GM12878 (cell line): ENCODE data around the gene NRTN. TPM values are rescaled to one million over a fixed set of nuclear protein-coding genes. Genes with fewer than 3 reads are reported as not detected.
"Not testable (repeated sequence)": the region's sequence is repeated elsewhere in the genome, so short reads cannot be mapped to it uniquely, and the experiment has no call there.

Experiments used
- ATAC-seq: fragments of 200-7000 bp; cut with Tn5 transposase; 3 replicates; pipeline ENCODE4 v1.9.1; 2020; ENCODE audit warnings: mild to moderate bottlenecking, moderate library complexity
- BruUV-seq: library from RNA; stranded (reverse); fragments of 400-500 nt; replicated peaks from 2 replicates; lab custom pipeline; 2021; lab: Mats Ljungman, UMichigan
- CTCF ChIA-PET: fragments of 300-600 bp; sonication (Branson Sonifier 250); formaldehyde crosslinking; extraction: SDS; loops from one replicate; lab custom pipeline; 2021; ENCODE audit warnings: inconsistent platforms; lab: Yijun Ruan, JAX
- POLR2A ChIA-PET: fragments of 350-600 bp; formaldehyde crosslinking; extraction: SDS; loops from one replicate; lab custom pipeline; 2021; ENCODE audit warnings: inconsistent platforms; lab: Charles Lee
- RAD21 ChIA-PET: fragments of 300-600 bp; sonication (Branson Sonifier 250); formaldehyde crosslinking; loops from one replicate; lab custom pipeline; 2023; ENCODE audit warnings: antibody characterized with exemption; ENCODE audit not compliant: unreplicated experiment; lab: Charles Lee
- SMC1A ChIA-PET: fragments of 300-600 bp; sonication (Branson Sonifier 250); formaldehyde crosslinking; loops from one replicate; lab custom pipeline; 2023; ENCODE audit not compliant: unreplicated experiment, uncharacterized antibody; lab: Charles Lee
- DNase-seq: peaks from one replicate; pipeline ENCODE4 v3.0.0-alpha.2; 2011; ENCODE audit warnings: low read depth, low spot score
- FAIRE-seq: peaks from 3 replicates; lab custom pipeline; 2011; peaks lifted over from hg19 to GRCh38; lab: Jason Lieb, UNC
- H2AFZ ChIP-seq: 2 replicates; pipeline ENCODE4 v1.6.0; 2011; ENCODE audit warnings: low read depth, low read length, control low read depth; ENCODE audit not compliant: control insufficient read depth
- H3K27ac ChIP-seq: 2 replicates; pipeline ENCODE4 v1.5.1; 2011; ENCODE audit warnings: control low read depth; ENCODE audit not compliant: control insufficient read depth, insufficient read depth
- H3K27me3 ChIP-seq, 2 experiments: replicated peaks in 1 of 2; 2 replicates each; pipeline versions ENCODE4 v1.6.0 to v1.6.1; 2011; ENCODE audit warnings: low read length in 1 of 2; ENCODE audit not compliant: control insufficient read depth in 2 of 2, insufficient read depth in 2 of 2
- H3K36me3 ChIP-seq, 2 experiments: 2 replicates each; pipeline ENCODE4 v1.5.1; 2011; ENCODE audit warnings: low read length in 1 of 2; ENCODE audit not compliant: control insufficient read depth in 2 of 2, insufficient read depth in 2 of 2
- H3K4me1 ChIP-seq: 2 replicates; pipeline ENCODE4 v1.6.1; 2011; ENCODE audit warnings: mild to moderate bottlenecking, low read length, moderate library complexity, mixed read lengths; ENCODE audit not compliant: control insufficient read depth, insufficient read depth
- H3K4me2 ChIP-seq: 2 replicates; pipeline ENCODE4 v1.6.0; 2011; ENCODE audit warnings: control low read depth; ENCODE audit not compliant: control insufficient read depth, insufficient read depth
- H3K4me3 ChIP-seq: fragments of 200-600 bp; sonication (generic); 2 replicates; pipeline ENCODE4 v1.5.1; 2016
- H3K79me2 ChIP-seq: 2 replicates; pipeline ENCODE4 v1.6.0; 2011; ENCODE audit warnings: low read length; ENCODE audit not compliant: control insufficient read depth, insufficient read depth
- H3K9ac ChIP-seq: 2 replicates; pipeline ENCODE4 v1.8.0; 2011; ENCODE audit warnings: low read length, control low read depth, mixed read lengths; ENCODE audit not compliant: control insufficient read depth, insufficient read depth
- H3K9me3 ChIP-seq: replicated peaks from 3 replicates; pipeline ENCODE4 v1.5.1; 2011; ENCODE audit warnings: mild to moderate bottlenecking, low read length; ENCODE audit not compliant: control insufficient read depth, insufficient read depth
- H4K20me1 ChIP-seq: 2 replicates; pipeline ENCODE4 v1.6.0; 2011; ENCODE audit not compliant: control insufficient read depth, insufficient read depth
- CBX3 ChIP-seq: fragments of 200-600 bp; sonication (generic); IDR thresholded peaks from 2 replicates; pipeline ENCODE4 v1.6.1; 2016; ENCODE audit warnings: low read depth, borderline replicate concordance
- NR2F1 ChIP-seq: fragments of 450-650 bp; conservative IDR thresholded peaks from 2 replicates; pipeline ENCODE4 v1.6.1; 2017; ENCODE audit warnings: mild to moderate bottlenecking
- PAX5 ChIP-seq: IDR thresholded peaks from 2 replicates; pipeline ENCODE4 v1.6.1; 2011; ENCODE audit warnings: low read depth, low read length, borderline replicate concordance
- WGBS: methylation state at CpG from one replicate; pipeline ENCODE4 v1.1.6; 2016; ENCODE audit warnings: low lambda C conversion rate; ENCODE audit not compliant: insufficient replicate concordance, insufficient coverage; ENCODE audit errors: missing lambda C conversion rate; 5-methylcytosine and 5-hydroxymethylcytosine counted together
- in situ Hi-C: fragments of 300-500 bp; cut with MboI; formaldehyde crosslinking; loops from 9 replicates; pipeline ENCODE4 v1.14.3; 2018; ENCODE audit warnings: mixed read lengths
- intact Hi-C: fragments of 100-400 bp; cut with micrococcal nuclease; formaldehyde crosslinking; loops from one replicate; pipeline ENCODE4 v1.14.2; 2022; ENCODE audit not compliant: unreplicated experiment
- polyA plus RNA-seq, 11 experiments: library from polyadenylated mRNA; depleted of rRNA in 4 of 11; unstranded in 6 of 11; stranded (reverse) in 5 of 11; fragments of >200 nt; fragmentation: Nextera tagmentation in 4 of 11; fragmentation: Illumina TruSeq in 1 of 11; extraction: Ambion mirVana in 4 of 11; extraction: Trizol in 1 of 11; gene quantifications; 1 replicate in 1 of 11; 2 replicates in 10 of 11; pipeline versions ENCODE4 v1.2.1 to v1.2.3, GENCODE V29; 2011 to 2016; ENCODE audit warnings: inconsistent platforms in 2 of 11, missing spikeins in 2 of 11, low read depth in 1 of 11
- total RNA-seq, 4 experiments: library from RNA; depleted of rRNA in 3 of 4; stranded (reverse); fragments of >200 nt in 3 of 4; fragmentation: Illumina TruSeq in 1 of 4; extraction: Trizol in 1 of 4; gene quantifications; 2 replicates each; pipeline versions ENCODE4 v1.2.1 to v1.2.3, GENCODE V29; 2013 to 2021

Gene NRTN
- total and polyA plus RNA-seq, 10 of the 15 experiments (the other 5 are each of a cell fraction or from before 2014, with no cell fraction given) = not detected

DNA sequence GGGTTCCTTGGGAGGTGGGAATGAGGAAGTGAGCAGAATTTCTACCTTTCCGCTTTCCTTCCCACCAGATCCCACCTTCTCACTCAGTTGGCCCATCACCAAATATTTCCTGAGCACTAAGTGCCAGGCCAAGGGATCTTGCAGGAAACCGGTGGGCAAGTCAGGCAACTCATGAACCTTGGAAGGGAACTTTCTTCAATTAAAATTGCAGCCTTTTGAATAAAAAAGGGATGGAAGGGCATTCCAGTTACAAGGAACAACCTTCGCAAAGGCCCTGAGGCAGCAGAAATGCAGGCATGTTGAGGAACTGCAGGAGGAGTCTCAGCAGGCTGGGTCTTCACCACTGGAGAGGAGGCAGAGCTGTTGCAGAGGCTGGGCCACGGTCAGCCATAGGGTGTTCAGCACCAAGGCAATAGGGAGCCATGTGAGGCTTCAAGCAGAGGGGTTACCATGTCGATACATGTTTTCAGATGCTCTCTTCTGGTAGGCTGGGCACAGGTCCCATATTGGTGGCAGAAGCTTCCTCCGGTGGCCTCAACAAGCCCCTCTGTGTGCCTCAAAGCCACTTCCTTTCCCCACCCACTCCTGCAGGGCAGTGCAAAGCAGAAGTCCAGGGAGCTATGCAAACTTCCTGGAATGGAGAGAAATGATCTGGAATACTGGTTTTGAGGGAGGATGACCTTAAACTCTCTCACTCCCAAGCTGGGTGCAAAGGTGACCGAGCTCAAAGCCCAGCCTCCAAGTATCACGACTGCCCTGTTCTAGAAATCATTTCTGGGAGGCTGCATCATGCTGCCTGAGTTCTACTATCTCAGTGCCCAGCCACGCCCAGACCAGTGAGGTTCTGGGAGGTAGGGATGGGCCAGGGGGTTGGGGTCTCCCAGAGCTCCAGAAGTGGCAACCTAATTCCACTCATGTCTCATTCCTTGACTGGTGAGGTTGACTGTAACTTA lies 34.5 kb downstream of the NRTN start, which contains the start of gene FUT6:
Gene FUT6, minus strand, starts transcription at position 638 of the 953 bp plus-strand sequence. CDS start 7,135 bp downstream, outside the sequence.
- DNase-seq (no peak), ATAC-seq (no peak), FAIRE-seq (no peak)
- Histone ChIP-seq H4K20me1 (no peaks in the 10 kb centered on the region), H3K9ac (no peak within 1 kb of the TSS), H3K4me2 (no peak within 1 kb of the TSS), H3K9me3 (no peaks in the 10 kb centered on the region), H3K27me3 (no peaks in the 10 kb centered on the region; a peak in 1 of 4 replicates), H3K27ac (no peak within 1 kb of the TSS), H2AFZ (no peak within 1 kb of the TSS), H3K4me3 (no peak within 1 kb of the TSS), H3K36me3 (no peaks in the 10 kb centered on the region), H3K79me2 (no peaks in the 10 kb centered on the region), H3K4me1 (no peaks in the 10 kb centered on the region)
- BruUV-seq = no TSS peak
- intact Hi-C loops (no loop called here), in situ Hi-C loops (no loop called here)
- ChIA-PET CTCF (no interaction called here), POLR2A (interaction anchor here (0.6 kb wide), 1 partner anchor 12 kb away, joined by 3 read pairs; no protein-coding TSS in a partner anchor), RAD21 (no interaction called here), SMC1A (no interaction called here)
- TF ChIP-seq PAX5 (no peak), NR2F1 (no peak), CBX3 (no peak)
- WGBS = 39% methylated on average over 9 of the region's 9 CpGs

DNA sequence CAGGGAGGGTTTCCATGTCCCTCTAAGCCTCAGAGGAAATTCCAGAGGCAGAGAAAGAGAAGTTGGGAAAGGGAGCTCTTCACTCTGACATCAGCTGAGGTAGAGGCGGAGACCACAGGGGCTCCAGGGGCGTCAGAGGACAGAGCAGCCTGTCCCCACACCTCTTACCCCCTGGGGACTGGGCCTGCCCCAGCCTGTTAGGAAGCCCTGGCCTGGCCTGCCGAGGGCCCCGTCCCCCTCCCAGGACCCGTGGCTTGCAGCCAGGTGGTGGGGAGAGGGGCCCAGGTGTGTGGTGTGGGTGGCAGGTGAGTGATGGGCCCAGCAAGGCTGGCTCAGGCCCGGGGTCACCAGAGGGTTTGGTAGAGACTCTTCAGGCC lies 36.9 kb downstream of the NRTN start:
- H3K27me3 ChIP-seq, H3K4me3 ChIP-seq, H3K36me3 ChIP-seq, H3K9me3 ChIP-seq, H2AFZ ChIP-seq, H3K79me2 ChIP-seq, DNase-seq, intact Hi-C loops, in situ Hi-C loops, H3K4me2 ChIP-seq, BruUV-seq, H3K9ac ChIP-seq, CTCF ChIA-PET, H3K4me1 ChIP-seq, SMC1A ChIA-PET, H4K20me1 ChIP-seq, RAD21 ChIA-PET, FAIRE-seq, H3K27ac ChIP-seq, POLR2A ChIA-PET, ATAC-seq: not testable (repeated sequence)
- 24% methylated on average over 6 of the region's 6 CpGs for WGBS
